GM10266 (cell line): ENCODE measurements around the gene OR6Q1.

Experiments used
- DNase-seq: peaks from one replicate; pipeline ENCODE4 v3.0.0; 2012; ENCODE audit errors: extremely low spot score
- CTCF ChIP-seq: IDR thresholded peaks from 2 replicates; pipeline ENCODE4 v1.5.1; 2012; ENCODE audit warnings: mild to moderate bottlenecking, low read depth; ENCODE audit not compliant: control insufficient read depth, insufficient read depth; ENCODE audit errors: missing control alignments

The OR6Q1 gene

DNA sequence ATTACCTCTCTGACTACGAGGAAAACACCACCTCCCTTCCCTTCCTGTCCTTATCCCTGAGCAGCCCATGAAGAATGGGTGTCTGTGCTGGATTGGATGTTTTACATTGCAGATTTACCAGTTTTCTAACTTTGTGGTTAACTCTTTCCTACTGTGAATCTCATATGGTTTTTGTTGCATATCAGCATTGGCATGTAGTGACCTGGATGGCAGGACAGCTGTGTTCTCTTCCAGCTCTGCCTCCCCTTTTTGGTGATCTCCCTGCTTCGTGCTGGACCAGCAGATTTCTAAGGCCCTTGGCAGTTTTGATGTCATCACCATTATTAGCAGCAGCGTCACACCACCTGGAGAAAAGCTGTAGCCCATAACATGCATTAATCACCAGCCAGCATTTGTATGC lies 26.7 kb downstream of the OR6Q1 start:
- TF ChIP-seq CTCF: no peak
- no peak for DNase-seq

- no peak for TF ChIP-seq CTCF
- no peak for DNase-seq
Measured at GRCh38 chr11:58058276-58059006, 27.7 kb downstream of the OR6Q1 start.

DNA sequence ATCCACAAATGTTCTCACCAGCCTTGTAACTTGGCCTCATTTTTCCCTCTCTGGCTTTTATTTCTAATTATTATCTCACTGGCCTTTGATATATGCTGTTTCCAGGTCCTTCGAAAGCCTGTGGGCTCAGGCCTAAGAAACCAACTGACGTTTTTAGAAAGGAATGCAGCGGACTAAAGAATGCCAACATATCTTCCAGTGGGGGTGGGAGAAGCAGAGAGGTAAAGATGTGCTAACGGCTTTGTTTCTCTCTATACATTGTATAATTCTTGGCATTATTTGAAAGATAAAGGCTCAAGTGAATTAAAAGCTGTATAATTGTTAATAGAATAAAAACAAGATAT lies 28.2 kb downstream of the OR6Q1 start:
- no peak for TF ChIP-seq CTCF
- DNase-seq: no peak

DNA sequence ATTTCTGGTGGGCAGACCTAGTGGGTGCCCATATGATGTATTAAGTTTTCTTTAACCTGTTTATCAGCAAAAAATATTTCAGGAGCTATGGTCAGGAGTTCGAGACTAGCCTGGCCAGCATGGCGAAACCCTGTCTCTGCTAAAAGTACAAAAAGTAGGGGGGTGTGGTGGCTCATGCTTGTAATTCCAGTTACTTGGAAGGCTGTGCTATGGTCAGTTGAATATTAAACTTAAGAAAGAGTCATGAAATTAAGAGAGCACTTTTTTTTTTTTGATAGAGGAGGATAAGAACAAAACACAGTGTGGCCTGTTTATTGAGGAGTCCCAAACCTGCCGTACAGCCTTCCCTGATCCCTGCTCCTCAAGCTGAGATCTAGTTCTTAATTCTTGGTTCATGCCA lies 29.8 kb downstream of the OR6Q1 start:
- no peak for TF ChIP-seq CTCF
- DNase-seq: no peak

- no peak for DNase-seq
- no peak for TF ChIP-seq CTCF
Measured at GRCh38 chr11:58060939-58061672, 30.4 kb downstream of the OR6Q1 start.

- DNase-seq: no peak
- no peak for TF ChIP-seq CTCF
Measured at GRCh38 chr11:58061813-58062212, 31.1 kb downstream of the OR6Q1 start.

- no peak for TF ChIP-seq CTCF
- DNase-seq: no peak
Measured at GRCh38 chr11:58067685-58068084, 36.9 kb downstream of the OR6Q1 start.
